Uterus (tissue), 2 donors: Measurements from ENCODE around the gene CCDC85A.

Experiments used
- CTCF ChIP-seq, 4 experiments: fragments of 200-600 bp in 2 of 4; fragments of 450-650 bp in 2 of 4; sonication (generic) in 2 of 4; IDR thresholded peaks; one replicate each; pipeline ENCODE4 v1.5.1; 2016 to 2019; ENCODE audit warnings: antibody characterized with exemption in 4 of 4, mild to moderate bottlenecking in 2 of 4, moderate library complexity in 1 of 4
- POLR2A ChIP-seq, 2 donors: fragments of 450-650 bp; IDR thresholded peaks; one replicate each; pipeline ENCODE4 v1.6.1; 2016; ENCODE audit warnings: antibody characterized with exemption in 2 of 2, mild to moderate bottlenecking in 1 of 2, moderate library complexity in 1 of 2

- TF ChIP-seq POLR2A (IDR thresholded peaks at IDR 0.05) = no peak
- no peak for TF ChIP-seq CTCF (IDR thresholded peaks at IDR 0.05)
Measured at GRCh38 chr2:56239437-56239836, 55.6 kb downstream of the CCDC85A start.
